ENCODE data around the gene NPAS3.

NPAS3 gene

DNA sequence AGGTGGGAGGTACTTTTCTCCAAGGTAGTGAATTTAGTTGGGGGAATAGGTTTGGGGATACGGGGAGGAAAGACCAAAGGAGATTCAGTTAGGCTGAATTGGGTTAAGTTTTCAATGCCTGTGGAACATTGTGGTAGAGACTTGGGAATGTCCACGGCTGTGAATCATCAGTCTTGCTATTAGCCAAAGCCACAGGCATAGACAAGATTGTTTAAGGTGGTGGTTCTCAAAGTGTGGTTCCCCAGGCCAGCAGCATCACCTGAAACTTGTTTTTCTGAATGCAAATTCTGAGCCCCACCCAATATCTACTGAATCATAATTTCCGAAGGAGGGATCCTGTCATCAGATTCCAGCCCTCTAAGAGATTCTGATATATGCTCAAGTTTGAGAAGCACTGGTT, 696.0 kb downstream of the NPAS3 start:
- DNase-seq (ENCODE audit: low read depth in 2 of 2): no peak

- DNase-seq (ENCODE audit: low read depth in 2 of 2): no peak
These were observed 698.0 kb downstream of the NPAS3 start for GRCh38 chr14:33636716-33637115.

DNA sequence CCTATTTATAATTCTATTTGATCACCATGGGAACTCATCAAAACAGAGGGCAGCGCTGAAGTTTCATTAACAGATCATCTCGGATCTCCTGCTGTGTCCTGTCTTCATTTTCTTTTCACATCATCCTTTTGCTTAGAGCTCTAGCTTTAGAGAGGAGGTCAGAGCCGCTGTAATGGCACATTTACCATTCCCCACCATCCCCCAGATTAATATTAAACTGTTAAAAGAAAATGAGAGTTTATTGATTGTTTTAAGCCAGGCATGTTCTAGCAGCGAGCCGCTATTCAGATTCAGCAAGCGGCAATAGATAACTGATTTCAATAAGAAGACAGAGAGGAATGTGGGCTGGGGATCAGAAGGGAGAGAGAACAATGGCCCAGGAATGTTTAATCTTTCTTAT, 703.4 kb downstream of the NPAS3 start:
- no peak for DNase-seq (ENCODE audit: low read depth in 2 of 2)

DNA sequence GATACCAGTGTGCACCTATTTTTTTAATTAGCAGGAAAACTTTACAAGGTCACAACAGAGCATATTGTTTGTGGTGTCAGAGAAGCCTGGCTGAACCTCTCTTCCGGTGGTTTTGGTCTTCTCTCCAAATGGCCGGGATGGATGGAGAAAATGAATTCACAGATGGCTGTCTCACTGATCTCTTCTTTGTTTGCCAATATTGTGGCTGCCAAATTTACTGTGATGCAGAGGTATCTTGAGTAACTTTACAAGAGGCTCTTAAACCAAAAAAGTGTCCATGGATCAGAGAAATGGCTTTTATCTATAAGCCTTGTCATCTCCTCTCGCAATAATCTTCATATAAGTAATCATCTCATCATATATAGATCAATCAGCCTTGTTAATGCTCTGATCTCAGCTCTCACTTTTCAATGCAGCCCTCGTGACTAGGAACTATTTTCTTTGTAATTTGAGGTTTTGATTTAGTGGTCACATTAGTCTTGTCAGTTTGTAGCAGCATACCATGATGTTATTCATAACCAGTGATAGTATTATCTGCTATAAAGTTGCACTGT, 704.1 kb downstream of the NPAS3 start:
- no peak for DNase-seq (ENCODE audit: low read depth in 2 of 2)

DNA sequence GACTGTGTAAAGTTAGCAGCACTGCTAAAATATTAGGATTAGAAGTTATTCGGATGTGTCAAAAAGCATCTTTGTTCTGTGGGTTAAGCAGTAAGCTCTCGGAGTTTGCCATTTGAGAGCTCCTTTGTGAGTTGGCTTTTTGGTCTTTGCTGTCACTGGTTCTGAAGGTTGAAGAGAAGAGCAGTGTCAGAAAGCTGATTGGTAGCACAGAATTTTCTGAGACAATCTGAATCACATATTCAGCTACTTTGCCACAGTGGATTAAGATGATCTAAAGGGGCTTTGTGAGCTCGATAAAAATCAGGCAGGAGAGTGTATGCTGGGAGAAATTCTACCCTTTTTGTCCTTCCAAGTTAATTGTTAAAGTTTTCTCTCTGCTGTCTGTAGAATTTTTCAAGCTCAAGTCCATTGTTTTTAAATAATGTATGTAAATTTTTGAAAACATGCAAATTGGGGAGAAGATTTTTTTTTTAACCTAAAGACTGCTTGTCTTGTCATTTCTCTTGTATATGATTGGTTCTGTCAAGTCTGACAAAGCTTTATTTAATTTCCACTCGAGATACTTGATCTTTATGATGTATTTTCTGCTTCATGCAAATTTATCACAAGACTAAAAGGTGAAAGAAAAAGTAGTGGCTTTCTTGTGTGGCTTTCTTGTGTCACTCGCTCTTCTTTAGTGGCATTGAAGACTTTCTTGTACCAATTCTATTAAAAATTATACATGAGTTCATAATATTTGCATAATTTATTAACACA, 704.9 kb downstream of the NPAS3 start:
- DNase-seq (ENCODE audit: low read depth in 2 of 2): no peak

DNA sequence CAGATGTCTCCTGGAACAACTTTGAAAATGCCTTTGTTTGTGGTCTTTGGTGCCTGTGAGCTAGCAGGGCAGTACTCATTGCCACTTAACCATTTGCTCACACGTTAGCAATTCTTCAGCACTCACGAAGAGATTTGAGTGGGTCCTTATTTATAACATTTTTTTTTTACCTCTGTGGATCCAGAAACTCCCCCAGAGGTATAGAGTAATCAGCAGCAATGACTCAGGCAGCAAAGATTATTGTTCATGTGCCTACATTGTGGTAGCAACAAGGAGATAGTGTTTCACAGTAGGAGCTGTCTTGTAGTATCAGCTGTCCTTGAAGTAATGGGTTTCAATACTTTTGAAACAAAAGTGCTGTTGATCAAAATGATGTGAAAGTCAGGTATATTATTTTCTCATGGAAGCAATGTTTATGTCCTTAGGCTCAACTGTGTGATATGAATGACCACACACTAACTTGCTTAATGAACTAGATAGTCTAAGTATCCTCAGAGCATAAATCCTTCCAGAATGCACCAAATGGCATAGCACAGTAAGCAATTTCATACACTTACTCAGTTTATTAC, 708.1 kb downstream of the NPAS3 start:
- no peak for DNase-seq (ENCODE audit: low read depth in 2 of 2)

DNA sequence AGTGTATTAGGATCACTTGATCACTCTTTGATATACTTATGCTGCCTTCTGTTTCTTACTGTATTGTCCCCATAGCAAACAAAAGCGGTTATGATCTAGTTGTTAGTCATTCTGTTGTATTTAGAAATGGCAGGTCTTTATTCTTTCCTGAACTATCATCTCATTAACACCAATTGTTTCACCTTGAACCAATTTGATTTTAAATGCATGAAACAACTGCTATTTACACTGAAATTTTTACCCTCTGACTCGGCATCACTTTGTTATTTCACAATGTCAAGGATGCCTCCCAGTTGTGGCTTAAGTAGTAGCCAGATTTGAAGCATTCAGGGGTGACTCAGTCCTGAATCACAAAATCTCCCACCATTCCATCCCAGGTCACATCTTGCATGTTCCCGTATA, 708.7 kb downstream of the NPAS3 start:
- no peak for DNase-seq (ENCODE audit: low read depth in 2 of 2)

- no peak for DNase-seq (ENCODE audit: low read depth in 2 of 2)
These were observed 711.8 kb downstream of the NPAS3 start for GRCh38 chr14:33650430-33650829.

GRCh38 chr14:33652566-33653307, 714.1 kb downstream of the NPAS3 start:
- DNase-seq (ENCODE audit: low read depth in 2 of 2): no peak

GRCh38 chr14:33653308-33653695, 714.6 kb downstream of the NPAS3 start:
- DNase-seq (ENCODE audit: low read depth in 2 of 2): no peak

DNA sequence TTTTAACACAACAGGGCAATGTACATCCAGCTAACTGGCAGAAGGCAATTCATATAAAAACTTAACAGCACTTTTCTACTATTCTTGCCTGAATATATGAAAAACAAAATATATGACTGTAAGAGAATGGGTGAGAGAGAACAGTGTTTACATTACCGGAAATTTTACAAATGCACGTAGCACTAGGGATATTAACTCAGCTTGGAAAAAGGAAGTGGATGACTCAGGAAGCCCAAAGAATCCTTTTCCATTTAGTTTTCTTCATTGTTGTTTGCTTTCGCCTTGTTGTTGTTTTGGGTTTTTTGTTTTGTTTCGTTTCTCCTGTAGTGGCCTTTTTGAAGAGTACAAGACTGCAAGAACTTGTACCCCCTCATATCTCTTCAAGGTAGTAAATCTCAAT, 716.7 kb downstream of the NPAS3 start:
- DNase-seq (ENCODE audit: low read depth in 2 of 2): no peak

GRCh38 chr14:33657476-33657875, 718.8 kb downstream of the NPAS3 start:
- DNase-seq (ENCODE audit: low read depth in 2 of 2): no peak

DNA sequence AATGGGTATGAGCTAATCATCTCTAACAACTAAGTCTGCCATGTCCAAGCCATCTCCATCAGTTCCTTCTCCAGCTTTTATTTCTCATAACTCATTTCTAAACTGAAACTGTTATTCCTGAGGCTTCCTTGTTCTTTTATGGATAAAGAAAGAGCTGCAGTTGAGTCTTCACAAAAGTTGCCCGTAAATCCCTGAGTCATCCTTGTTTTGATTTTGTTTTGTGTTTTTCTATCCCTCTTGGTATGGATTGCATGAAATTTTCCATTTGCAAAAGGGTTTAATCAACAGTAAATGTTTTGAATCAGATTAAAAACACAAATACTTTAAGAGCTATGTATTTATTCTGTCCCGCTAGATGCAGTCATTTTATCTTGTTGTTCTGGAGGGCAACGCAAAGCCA, 721.6 kb downstream of the NPAS3 start:
- no peak for DNase-seq (ENCODE audit: low read depth in 2 of 2)

DNA sequence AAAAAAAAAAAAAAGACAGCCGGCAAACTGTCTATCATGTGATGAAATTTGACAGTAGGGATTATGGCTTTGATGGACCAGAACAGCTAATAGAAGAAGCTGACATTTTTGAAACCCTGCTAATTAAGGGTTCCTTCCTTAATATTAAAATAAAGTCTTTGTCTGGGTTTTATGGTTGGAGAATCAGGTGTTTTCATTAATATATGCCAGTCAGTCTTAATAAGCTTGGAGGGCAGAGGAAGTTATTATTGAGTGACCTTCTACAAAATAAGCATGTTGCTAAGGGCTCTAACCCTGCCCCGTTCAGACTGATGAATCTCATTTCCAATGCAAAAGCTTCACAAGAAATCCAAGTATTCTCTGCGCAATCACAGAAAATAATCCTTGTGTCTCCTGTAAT, 722.4 kb downstream of the NPAS3 start:
- DNase-seq (ENCODE audit: low read depth in 2 of 2): no peak

GRCh38 chr14:33668066-33668465, 729.4 kb downstream of the NPAS3 start:
- DNase-seq (ENCODE audit: low read depth in 2 of 2): no peak

DNA sequence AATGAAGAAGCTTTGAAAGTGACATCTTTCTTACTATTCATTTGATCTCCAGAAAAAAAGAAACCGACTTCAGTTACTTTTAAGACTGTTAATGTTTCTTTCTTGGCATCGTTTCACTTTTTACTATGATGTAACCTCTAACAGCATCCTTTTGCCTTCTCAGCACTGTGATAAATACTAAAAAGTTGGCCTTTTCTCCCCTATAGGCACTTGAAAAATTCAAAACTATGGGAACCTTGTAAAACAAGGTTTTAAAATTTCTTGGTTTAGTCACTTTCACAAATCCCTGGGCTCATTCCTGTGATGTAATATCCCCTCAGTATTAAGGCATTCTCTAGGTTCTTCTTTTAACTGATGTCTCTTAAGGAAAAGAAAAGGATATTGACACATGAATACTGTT, 730.4 kb downstream of the NPAS3 start:
- no peak for DNase-seq (ENCODE audit: low read depth in 2 of 2)

DNA sequence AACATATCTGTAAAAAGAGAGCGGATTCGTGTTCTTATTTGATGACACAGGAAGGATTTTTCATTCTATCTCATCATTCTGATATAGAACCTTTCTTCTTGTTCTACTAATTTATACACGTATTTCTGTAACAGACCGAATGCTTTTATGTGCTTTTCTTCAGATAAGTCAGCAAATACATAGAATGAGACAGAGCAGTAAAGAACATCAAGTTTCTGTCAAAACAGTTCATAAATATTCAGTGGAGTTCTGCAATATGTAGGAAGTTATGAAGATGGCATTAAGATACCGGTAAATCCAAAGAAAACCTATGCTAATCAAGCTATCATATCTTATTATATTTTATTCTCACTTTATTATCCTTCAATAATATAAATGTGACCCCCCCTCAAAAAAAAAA, 731.6 kb downstream of the NPAS3 start:
- no peak for DNase-seq (ENCODE audit: low read depth in 2 of 2)

GRCh38 chr14:33671556-33671955, 732.9 kb downstream of the NPAS3 start:
- DNase-seq (ENCODE audit: low read depth in 2 of 2): no peak

- no peak for DNase-seq (ENCODE audit: low read depth in 2 of 2)
These were observed 736.2 kb downstream of the NPAS3 start for GRCh38 chr14:33674927-33675326.

- DNase-seq (ENCODE audit: low read depth in 2 of 2): no peak
These were observed 736.9 kb downstream of the NPAS3 start for GRCh38 chr14:33675415-33676130.

DNA sequence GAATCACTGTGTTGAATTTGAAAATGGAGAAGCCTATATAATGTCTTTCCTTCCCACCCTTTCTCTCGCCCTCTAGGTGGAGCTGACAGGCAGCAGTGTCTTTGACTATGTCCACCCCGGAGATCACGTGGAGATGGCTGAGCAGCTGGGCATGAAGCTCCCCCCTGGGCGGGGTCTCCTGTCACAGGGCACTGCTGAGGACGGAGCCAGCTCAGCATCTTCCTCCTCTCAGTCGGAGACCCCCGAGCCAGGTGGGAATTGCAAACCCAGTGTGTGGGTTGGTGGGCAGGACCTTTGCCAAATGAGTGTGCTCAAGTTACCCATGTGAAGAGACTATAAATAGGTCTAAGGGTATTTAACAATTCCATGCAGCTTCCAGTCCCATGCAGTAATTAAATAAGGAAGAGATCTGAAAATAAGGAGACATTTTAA, 737.5 kb downstream of the NPAS3 start:
- DNase-seq (ENCODE audit: low read depth in 2 of 2): no peak

DNA sequence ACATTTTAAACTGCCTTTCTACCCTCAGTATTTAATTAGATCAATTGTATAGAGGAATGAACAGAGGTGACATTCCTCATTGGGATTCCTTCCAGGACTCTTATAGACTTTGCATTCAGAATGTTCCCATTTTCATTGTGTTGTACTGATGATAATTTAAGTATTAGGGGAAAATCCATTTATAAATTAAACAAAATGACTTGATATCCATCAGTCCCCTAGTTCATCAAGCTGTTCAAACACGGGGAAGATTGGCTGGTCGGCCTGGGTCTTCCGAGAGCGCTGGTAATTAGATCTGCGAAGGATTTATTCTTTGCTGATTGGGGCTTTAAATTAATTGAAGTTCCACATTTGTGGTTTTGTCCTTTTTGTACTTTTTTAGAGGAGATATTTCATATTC, 738.2 kb downstream of the NPAS3 start:
- no peak for DNase-seq (ENCODE audit: low read depth in 2 of 2)

Data from stimulated activated CD4-positive, alpha-beta T cell treated with anti-CD3 and anti-CD28 coated beads, Interleukin-1b, Interleukin-23, amount 100 ng/mL, for 1 hour (primary cell).